Activated T-helper 2 cell treated with anti-CD3 and anti-CD28 coated beads, Interferon-gamma antibody, Interleukin-2, Interleukin-4, amounts not matched to agents 10 μg/mL and 5 μg/mL and 100 μg/mL, durations not matched to agents 14 hours and 24 hours and 36 hours (primary cell): ENCODE data around the gene SRP68. TPM values are rescaled to one million over a fixed set of nuclear protein-coding genes. Genes with fewer than 3 reads are reported as not detected.
A peak's percentile ranks its signal among the peaks of the same experiment; 100 is the strongest.
"Not testable (repeated sequence)": the region's sequence is repeated elsewhere in the genome, so short reads cannot be mapped to it uniquely, and the experiment has no call there.

Experiments used
- DNase-seq: peaks from one replicate; pipeline ENCODE4 v3.0.0; 2021; ENCODE audit warnings: low spot score
- H3K27ac Mint-ChIP-seq: one replicate; pipeline ENCODE4 v1.8.0; 2021; ENCODE audit warnings: mixed read lengths
- H3K27me3 Mint-ChIP-seq: one replicate; pipeline ENCODE4 v1.8.0; 2021; ENCODE audit warnings: low read depth, mixed read lengths
- H3K36me3 Mint-ChIP-seq: one replicate; pipeline ENCODE4 v1.8.0; 2021; ENCODE audit warnings: low read depth, mixed read lengths
- H3K4me1 Mint-ChIP-seq: one replicate; pipeline ENCODE4 v1.8.0; 2021; ENCODE audit warnings: low read depth, mixed read lengths
- H3K4me3 Mint-ChIP-seq: one replicate; pipeline ENCODE4 v1.8.0; 2021; ENCODE audit warnings: low read depth, mild to moderate bottlenecking, moderate library complexity, mixed read lengths
- H3K9me3 Mint-ChIP-seq: one replicate; pipeline ENCODE4 v1.8.0; 2021; ENCODE audit warnings: mixed read lengths
- intact Hi-C: fragments of 100-400 bp; cut with micrococcal nuclease; formaldehyde crosslinking; loops from one replicate; pipeline ENCODE4 v1.15.1; 2023
- total RNA-seq: library from RNA; stranded (reverse); gene quantifications from 2 replicates; pipeline ENCODE4 v1.2.3, GENCODE V29; 2022

Gene SRP68
- total RNA-seq, 1 donor from 2014 or later = 188 TPM

GRCh38 chr17:76054112-76054476 lies 18.2 kb downstream of the SRP68 start:
- H3K9me3 Mint-ChIP-seq = no peaks in the 10 kb centered on the region
- H3K27ac Mint-ChIP-seq = no peak overlapping the region
- H3K36me3 Mint-ChIP-seq = peaks cover 72% of the 10 kb centered on the region
- H3K4me3 Mint-ChIP-seq = no peak overlapping the region
- no peaks in the 10 kb centered on the region for H3K27me3 Mint-ChIP-seq
- intact Hi-C loops = no loop called here
- no peak for DNase-seq
- H3K4me1 Mint-ChIP-seq = peaks cover 14% of the 10 kb centered on the region

- no peaks in the 10 kb centered on the region for H3K9me3 Mint-ChIP-seq
- intact Hi-C loops = no loop called here
- peaks cover 15% of the 10 kb centered on the region for H3K4me1 Mint-ChIP-seq
- no peak for DNase-seq
- H3K27ac Mint-ChIP-seq = peak overlapping the region; percentile 8
- H3K4me3 Mint-ChIP-seq = no peak overlapping the region
- no peaks in the 10 kb centered on the region for H3K27me3 Mint-ChIP-seq
- peaks cover 72% of the 10 kb centered on the region for H3K36me3 Mint-ChIP-seq
These were observed 18.8 kb downstream of the SRP68 start for GRCh38 chr17:76053246-76054111.

GRCh38 chr17:76051561-76051960 lies 20.8 kb downstream of the SRP68 start:
- intact Hi-C loops = no loop called here
- H3K4me1 Mint-ChIP-seq = peaks cover 15% of the 10 kb centered on the region
- no peak for DNase-seq
- H3K27ac Mint-ChIP-seq = no peak overlapping the region
- no peaks in the 10 kb centered on the region for H3K9me3 Mint-ChIP-seq
- H3K36me3 Mint-ChIP-seq = peaks cover 66% of the 10 kb centered on the region
- no peaks in the 10 kb centered on the region for H3K27me3 Mint-ChIP-seq
- H3K4me3 Mint-ChIP-seq = no peak overlapping the region

GRCh38 chr17:76050538-76051467 lies 21.5 kb downstream of the SRP68 start:
- peaks cover 15% of the 10 kb centered on the region for H3K4me1 Mint-ChIP-seq
- peaks cover 66% of the 10 kb centered on the region for H3K36me3 Mint-ChIP-seq
- H3K27me3 Mint-ChIP-seq = no peaks in the 10 kb centered on the region
- no peak for DNase-seq
- H3K4me3 Mint-ChIP-seq = no peak overlapping the region
- H3K27ac Mint-ChIP-seq = no peak overlapping the region
- no peaks in the 10 kb centered on the region for H3K9me3 Mint-ChIP-seq
- intact Hi-C loops = no loop called here

- Mint-ChIP-seq H3K4me3 (no peak overlapping the region), H3K4me1 (peaks cover 15% of the 10 kb centered on the region), H3K9me3 (no peaks in the 10 kb centered on the region), H3K36me3 (peaks cover 69% of the 10 kb centered on the region), H3K27ac (no peak overlapping the region), H3K27me3 (no peaks in the 10 kb centered on the region)
- DNase-seq = no peak
- intact Hi-C loops = no loop called here
These were observed 22.3 kb downstream of the SRP68 start for GRCh38 chr17:76049836-76050537.

DNA sequence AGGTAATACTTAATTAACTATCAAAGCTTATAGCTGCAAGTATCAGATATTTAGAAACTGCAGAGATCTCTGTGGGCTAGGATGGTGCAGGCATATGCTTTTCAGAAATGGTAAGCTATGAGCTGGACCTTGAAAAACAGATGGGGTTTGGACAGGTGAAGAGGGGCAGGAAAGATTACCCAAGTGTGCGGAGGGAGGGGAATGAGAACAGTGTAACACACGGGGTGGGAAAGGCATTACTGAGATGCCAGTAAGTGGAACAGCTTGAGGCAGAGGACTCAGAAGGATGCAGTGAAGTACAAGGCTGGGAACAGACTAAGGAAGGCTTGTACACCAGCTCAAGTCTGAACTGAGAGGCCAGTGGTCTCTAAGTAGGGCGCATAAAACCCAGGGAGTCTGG lies 23.1 kb downstream of the SRP68 start:
- no peak for DNase-seq
- Mint-ChIP-seq H3K27me3 (no peaks in the 10 kb centered on the region), H3K9me3 (no peaks in the 10 kb centered on the region), H3K4me1 (peaks cover 15% of the 10 kb centered on the region), H3K36me3 (peaks cover 76% of the 10 kb centered on the region), H3K27ac (peak overlapping the region; percentile 8), H3K4me3 (no peak overlapping the region)
- intact Hi-C loops = no loop called here

- DNase-seq = no peak
- Mint-ChIP-seq H3K9me3 (no peaks in the 10 kb centered on the region), H3K27me3 (no peaks in the 10 kb centered on the region), H3K4me3 (no peak overlapping the region), H3K4me1 (peaks cover 10% of the 10 kb centered on the region), H3K27ac (no peak overlapping the region), H3K36me3 (peaks cover 76% of the 10 kb centered on the region)
- intact Hi-C loops = no loop called here
These were observed 23.6 kb downstream of the SRP68 start for GRCh38 chr17:76048711-76049110.

- peaks cover 6% of the 10 kb centered on the region for H3K4me1 Mint-ChIP-seq
- no peak overlapping the region for H3K27ac Mint-ChIP-seq
- intact Hi-C loops = no loop called here
- H3K27me3 Mint-ChIP-seq = no peaks in the 10 kb centered on the region
- H3K4me3 Mint-ChIP-seq = no peak overlapping the region
- H3K9me3 Mint-ChIP-seq = no peaks in the 10 kb centered on the region
- H3K36me3 Mint-ChIP-seq = peaks cover 76% of the 10 kb centered on the region
- no peak for DNase-seq
These were observed 24.2 kb downstream of the SRP68 start for GRCh38 chr17:76048025-76048605.

- Mint-ChIP-seq H3K4me1 (peaks cover 4% of the 10 kb centered on the region), H3K9me3 (no peaks in the 10 kb centered on the region), H3K27me3 (no peaks in the 10 kb centered on the region), H3K27ac (no peak overlapping the region), H3K4me3 (no peak overlapping the region), H3K36me3 (peaks cover 82% of the 10 kb centered on the region)
- intact Hi-C loops = no loop called here
- DNase-seq = no peak
These were observed 26.3 kb downstream of the SRP68 start for GRCh38 chr17:76046064-76046463.

DNA sequence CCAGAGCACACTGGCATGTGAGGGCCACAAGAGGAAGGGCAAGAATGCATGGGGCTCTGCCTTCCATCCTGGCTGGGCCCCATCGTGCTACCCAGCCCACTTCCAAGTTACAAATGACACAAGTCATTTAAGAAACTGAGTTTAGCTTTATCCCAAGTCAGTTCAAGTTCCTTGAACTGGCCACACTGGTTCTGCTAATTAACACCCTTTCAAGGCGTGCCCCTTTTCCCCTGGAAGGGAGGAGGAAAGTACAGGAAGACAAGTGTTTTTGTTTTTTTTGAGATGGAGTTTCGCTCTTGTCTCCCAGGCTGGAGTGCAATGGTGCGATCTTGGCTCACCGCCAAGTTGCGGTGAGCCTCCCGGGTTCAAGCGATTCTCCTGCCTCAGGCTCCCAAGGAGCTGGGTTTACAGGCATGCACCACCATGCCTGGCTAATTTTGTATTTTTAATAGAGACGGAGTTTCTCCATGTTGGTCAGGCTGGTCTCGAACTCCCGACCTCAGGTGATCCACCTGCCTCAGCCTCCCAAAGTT lies 27.8 kb downstream of the SRP68 start:
- H3K4me1 Mint-ChIP-seq, DNase-seq, H3K4me3 Mint-ChIP-seq, H3K27me3 Mint-ChIP-seq, H3K9me3 Mint-ChIP-seq, H3K27ac Mint-ChIP-seq, intact Hi-C loops: not testable (repeated sequence)
- peaks cover 82% of the 10 kb centered on the region for H3K36me3 Mint-ChIP-seq

- DNase-seq, intact Hi-C loops, H3K27me3 Mint-ChIP-seq, H3K27ac Mint-ChIP-seq, H3K9me3 Mint-ChIP-seq, H3K4me1 Mint-ChIP-seq, H3K4me3 Mint-ChIP-seq: not testable (repeated sequence)
- H3K36me3 Mint-ChIP-seq = peaks cover 83% of the 10 kb centered on the region
These were observed 29.4 kb downstream of the SRP68 start for GRCh38 chr17:76042868-76043267.

GRCh38 chr17:76040376-76040775 lies 31.9 kb downstream of the SRP68 start:
- no peak for DNase-seq
- Mint-ChIP-seq H3K4me1 (no peaks in the 10 kb centered on the region), H3K9me3 (no peaks in the 10 kb centered on the region), H3K4me3 (no peak overlapping the region), H3K36me3 (peaks cover 73% of the 10 kb centered on the region), H3K27me3 (no peaks in the 10 kb centered on the region), H3K27ac (no peak overlapping the region)
- intact Hi-C loops = no loop called here
